ENCODE data around the gene TENM4.
"Not testable (repeated sequence)": the region's sequence is repeated elsewhere in the genome, so short reads cannot be mapped to it uniquely, and the experiment has no call there.

The TENM4 gene

DNA sequence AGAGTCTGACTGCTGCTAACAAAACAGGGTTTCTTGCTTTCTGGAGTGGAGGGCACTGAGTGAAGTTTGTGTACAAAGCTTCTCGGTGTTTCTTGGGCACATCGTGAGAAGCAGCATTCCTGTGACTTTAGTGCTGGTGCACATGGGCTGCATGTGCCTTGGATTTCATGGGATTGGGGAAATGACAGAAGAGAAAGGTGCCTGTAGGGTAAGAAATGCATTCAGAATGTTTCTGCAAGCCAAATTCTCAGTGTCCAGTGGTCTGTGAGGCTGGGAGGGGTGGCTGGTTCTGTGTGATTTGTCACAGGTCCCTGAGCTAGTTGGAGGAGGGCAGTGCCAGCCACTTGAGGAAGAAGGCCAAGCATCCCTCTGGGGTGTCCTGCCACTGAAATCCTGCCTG lies 462.0 kb downstream of the TENM4 start:
- Histone ChIP-seq H3K4me3 (no peak overlapping the region), H3K27ac (no peak overlapping the region)

DNA sequence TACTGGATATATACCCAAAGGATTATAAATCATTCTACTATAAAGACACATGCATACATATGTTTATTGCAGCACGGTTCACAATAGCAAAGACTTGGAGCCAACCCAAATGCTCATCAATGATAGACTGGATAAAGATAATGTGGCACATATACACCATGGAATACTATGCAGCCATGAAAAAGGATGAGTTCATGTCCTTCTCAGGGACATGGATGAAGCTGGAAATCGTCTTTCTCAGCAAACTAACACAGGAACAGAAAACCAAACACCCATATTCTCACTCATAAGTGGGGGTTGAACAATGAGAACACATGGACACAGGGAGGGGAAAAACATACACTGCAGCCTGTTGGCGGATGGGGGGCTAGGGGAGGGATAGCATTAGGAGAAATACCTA lies 463.0 kb downstream of the TENM4 start:
- not testable (repeated sequence) for H3K4me3 ChIP-seq, H3K27ac ChIP-seq

DNA sequence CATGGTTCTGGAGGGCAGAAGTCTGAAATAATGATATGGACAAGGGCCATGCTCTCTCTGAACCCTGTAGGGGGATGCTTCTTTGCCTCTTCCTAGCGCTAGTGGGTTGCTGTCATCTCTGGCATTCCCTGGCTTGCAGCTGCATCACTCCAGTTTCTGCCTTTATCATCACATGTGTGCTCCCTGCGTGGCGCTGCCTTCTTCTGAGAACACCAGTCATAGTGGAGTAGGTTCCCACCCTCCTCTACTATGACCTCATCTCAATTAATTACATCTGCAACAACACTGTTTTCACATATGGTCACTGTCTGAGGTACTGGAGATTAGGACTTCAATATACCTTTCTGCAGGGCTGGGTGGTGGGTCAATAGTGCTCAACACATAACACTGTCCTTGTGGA lies 463.8 kb downstream of the TENM4 start:
- Histone ChIP-seq H3K27ac (no peak overlapping the region), H3K4me3 (no peak overlapping the region)

DNA sequence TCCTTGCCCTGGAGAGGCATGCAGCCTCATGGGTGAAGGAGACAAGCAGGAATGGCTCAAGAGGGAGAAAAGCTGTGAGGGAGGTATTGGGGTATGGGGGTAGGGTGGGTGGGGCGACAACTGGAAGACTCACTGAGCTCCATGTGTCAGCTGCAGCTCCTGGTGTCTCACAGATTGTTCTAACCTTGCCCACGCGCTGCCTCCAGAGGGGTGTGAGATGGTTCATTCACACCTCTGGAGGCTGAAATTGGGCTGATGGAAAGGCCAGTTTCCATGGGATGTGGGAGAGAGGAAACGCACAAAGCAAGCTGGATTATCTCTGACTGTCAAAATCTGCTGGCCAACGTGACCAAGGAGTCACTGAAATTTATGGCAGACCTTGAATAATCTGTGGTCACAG lies 465.7 kb downstream of the TENM4 start:
- no peak overlapping the region for H3K4me3 ChIP-seq
- no peak overlapping the region for H3K27ac ChIP-seq

DNA sequence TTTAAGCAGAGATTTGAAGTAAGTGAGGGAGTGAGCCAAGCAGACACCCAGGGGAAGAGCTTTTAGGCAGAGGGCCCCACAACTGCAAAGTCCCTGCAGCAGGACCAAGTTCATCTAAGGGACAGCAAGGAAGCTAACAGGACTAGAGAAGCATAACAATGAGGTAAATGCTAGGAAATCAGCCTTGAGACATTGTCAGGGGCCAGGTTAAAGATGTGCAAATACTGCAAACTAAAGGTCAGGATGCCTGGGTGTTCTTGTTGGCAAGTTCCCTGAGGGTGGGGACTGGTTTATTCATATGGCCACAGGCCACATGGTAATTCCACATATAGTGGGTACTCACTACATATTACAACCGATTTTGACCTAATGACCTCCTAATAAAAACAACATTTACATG lies 467.0 kb downstream of the TENM4 start:
- H3K4me3 ChIP-seq: no peak overlapping the region
- no peak overlapping the region for H3K27ac ChIP-seq

DNA sequence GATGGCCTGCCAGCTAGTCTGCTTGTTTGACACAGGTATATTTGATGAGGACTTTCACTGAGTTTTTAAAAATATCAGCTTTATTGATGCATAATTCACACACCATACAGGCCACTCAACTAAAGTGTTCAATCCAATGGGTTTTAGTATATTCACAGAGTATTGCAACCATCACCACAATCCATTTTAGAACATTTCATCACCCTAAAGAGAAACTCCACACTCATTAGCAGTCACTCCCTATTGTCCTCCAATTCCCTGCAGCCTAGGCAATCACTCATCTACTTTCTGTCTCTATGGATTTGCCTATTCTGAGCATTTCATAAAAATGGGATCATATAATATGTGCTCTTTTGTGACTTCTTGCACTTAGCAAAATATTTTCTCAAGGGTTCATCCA lies 468.2 kb downstream of the TENM4 start:
- Histone ChIP-seq H3K4me3 (no peak overlapping the region), H3K27ac (no peak overlapping the region)

DNA sequence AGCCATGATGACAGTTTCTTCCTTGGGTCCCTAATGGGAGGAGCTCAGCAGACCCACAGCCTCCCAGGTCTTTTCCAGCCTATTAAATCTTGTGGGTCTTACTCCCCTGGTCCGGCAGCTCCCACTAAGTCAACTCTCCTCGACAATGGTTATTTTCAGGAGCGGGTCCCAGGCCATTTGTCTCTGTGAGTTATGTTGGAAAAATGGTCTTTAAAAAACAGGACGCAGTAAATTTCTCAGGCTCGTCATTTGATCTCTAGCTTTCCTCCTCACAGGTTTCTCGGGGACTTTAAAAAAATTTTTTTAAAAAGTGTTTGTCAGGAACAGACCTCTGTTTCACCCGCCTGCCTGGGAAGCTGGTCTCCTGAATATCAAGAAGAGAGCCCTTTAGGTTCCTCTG lies 468.7 kb downstream of the TENM4 start:
- Histone ChIP-seq H3K27ac (no peak overlapping the region), H3K4me3 (no peak overlapping the region)

DNA sequence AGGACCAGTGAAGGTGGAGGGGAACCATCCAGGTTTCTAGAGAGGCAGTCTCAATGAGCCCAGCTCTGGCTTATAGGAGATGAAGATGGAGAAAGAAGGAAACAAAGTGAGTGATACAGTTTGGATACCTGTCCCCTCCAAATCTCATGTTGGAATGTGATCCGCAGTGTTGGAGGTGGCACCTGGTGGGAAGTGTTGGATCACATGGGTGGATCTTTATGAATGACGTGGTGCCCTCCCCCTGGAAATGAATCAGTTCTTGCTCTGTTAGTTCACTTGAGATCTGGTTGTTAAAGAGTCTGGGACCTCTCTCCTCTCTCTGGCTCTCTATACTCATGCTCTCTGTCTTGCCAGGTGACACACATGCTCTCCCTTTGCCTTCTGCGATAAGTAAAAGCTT lies 473.0 kb downstream of the TENM4 start:
- no peak overlapping the region for H3K27ac ChIP-seq
- no peak overlapping the region for H3K4me3 ChIP-seq

DNA sequence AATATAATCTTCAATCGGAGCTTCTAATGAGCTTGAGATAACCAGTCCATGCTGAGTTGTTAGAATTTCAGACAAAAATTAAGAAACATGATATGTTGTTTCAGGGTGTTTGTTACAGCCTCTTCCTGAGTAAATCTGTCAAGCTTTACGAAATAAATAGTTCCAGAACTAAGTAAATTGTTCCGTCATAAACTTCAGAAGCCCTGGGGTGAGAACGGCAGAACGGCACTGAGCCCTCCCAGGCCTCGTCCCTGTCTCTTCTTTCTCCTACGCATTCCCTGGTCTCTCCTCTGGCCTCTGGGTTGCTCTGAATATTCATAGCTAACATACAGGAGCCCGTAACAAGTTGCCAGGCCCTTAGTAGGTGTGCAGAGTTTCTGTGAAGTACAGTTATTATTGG lies 475.4 kb downstream of the TENM4 start:
- no peak overlapping the region for H3K27ac ChIP-seq
- H3K4me3 ChIP-seq: no peak overlapping the region

DNA sequence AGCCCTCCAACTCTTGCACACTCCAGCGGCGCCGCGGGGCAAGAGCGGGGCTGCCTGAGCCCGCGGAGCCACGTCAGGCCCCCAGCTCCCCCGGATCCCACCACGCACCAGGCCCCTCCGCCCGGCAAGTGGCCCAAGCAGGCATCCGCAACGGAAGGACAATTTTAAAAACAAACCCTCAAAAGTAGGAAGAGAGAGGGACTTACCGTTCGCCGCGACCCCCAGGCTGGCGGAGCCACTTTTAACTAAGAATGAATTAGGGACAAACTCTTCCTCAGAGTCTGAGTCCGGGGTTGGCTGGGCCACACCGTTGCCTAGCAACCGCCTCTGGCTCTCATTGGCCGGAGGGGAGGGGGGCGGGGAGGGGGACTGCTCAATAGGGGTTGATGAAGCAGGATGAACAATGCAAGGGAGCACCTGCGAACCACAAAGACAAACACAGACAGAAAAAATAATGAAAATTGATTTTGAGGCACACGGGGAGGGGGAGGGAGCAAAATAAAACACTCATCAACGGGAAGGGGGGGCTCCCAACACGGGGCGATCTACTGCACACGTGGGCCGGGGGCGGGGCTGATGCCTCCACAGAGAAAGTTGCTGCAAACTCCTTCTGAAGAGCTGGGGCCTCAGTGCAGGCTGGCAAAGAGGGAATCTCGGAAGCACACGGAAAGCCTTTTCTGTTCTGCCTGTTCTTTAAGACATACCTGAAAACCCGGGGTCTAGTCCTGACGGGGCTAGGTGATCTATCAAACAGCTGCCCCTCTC lies 478.7 kb downstream of the TENM4 start:
- no peak overlapping the region for H3K4me3 ChIP-seq
- H3K27ac ChIP-seq: no peak overlapping the region

DNA sequence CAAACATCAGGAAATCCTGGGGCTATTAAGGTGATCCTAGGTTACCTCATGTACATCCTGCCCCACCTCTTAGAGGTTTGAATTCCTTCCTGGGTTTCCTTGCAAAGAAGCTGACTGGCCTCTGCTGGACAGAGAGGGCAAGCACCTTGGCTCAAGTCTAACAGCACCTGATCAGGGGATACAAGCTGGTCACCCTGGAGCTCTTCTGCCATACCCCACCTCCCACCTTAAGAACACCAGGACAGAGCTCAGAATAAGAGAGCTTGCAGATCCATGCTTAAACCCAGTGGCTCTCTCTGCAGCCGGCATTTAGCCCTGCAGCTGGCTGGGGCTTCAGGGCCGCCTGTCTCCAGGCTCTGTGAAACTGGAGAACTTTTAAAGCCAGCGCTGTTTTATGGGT lies 479.6 kb downstream of the TENM4 start:
- Histone ChIP-seq H3K27ac (no peak overlapping the region), H3K4me3 (no peak overlapping the region)

DNA sequence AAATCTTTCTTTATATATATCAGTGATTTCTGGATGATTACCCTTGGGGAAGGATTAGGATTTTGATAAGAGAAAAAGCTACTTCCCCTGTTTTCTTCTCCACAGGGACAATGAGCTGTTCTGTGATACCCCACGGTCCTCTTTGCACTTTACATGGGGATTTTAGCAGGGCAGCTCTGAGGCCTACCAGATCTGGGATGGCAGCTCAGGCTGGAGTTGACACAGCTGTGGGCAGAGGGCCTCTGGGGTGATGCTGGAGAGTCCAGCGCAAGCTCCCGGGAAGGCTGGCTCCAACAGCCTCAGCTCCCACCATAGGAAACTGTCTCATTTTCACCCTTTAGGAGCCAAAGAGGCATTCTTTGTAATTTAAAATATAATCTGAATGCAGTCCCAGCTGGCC lies 482.4 kb downstream of the TENM4 start:
- H3K4me3 ChIP-seq: no peak overlapping the region
- no peak overlapping the region for H3K27ac ChIP-seq

DNA sequence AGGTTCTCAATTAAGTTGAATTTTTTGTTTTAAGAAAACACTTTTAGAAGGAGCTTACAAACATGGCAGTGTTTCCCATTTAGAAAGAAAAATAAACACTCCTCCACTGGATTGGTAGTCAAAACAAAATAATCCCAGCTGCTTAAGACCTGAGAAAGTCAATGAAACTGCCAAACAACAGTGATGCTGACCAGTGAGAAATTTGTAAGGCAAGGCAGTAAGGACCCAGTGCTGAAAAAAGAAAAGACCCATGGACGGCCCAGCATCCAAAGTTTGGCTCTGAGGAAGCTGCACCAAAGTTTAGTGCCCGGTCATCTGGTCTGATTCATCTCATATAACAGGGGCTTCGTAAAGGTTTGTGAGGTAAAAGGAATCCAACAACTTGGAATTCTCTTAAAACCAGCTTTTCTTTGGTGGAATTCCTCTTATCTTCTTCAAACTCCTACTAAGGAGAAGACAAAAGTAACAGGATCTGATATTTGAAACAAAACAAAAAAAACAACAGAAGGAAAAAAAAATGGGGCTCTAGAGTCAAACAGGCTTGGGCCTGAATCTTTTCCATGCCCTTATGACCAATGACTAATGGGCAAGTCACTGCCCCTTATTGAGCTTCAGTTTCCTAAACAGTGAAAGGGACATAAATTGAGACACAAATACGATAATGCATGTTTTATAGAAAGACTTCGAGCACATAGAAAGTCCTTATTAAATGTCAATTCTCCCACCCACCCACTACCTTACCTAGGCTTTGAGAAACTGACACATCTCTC lies 483.2 kb downstream of the TENM4 start:
- Histone ChIP-seq H3K27ac (no peak overlapping the region), H3K4me3 (no peak overlapping the region)

DNA sequence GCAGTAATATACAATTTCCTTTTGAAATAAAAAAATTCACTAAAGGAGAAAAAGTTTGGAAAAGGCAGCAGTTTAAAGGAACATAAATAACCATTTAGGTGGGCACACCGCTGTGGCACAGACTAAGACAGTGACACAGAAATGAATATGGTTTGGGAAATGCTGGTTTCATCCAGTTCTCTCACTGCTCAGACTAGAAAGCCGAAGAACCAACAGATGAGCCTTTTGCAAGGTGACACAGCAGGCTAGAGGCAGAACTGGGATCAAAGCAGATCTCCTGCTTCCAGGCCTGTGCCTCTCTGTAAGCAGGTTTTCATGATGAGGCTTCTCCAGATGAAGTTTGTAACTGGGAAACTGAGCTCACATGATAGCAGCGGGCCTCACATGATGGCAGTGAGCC lies 486.1 kb downstream of the TENM4 start:
- no peak overlapping the region for H3K4me3 ChIP-seq
- no peak overlapping the region for H3K27ac ChIP-seq

DNA sequence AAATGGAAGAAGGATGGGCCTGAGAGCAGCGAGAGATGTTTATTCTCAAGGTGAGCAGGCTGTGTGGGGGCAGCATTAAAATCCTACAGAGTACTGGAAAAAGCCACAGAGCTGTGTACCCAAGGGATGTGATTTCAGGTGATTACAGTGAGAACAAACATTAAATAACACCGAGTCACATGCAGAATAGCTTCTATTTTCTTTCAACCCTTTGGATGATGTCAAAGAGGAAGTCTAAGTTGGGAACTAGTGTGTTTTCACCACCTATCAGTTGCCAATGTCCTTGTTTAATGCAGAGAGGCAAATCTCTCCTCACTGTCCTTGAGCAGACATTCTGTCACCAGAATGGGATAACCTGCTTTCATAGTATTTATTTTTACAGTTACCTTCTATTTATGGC lies 486.6 kb downstream of the TENM4 start:
- Histone ChIP-seq H3K4me3 (no peak overlapping the region), H3K27ac (no peak overlapping the region)

DNA sequence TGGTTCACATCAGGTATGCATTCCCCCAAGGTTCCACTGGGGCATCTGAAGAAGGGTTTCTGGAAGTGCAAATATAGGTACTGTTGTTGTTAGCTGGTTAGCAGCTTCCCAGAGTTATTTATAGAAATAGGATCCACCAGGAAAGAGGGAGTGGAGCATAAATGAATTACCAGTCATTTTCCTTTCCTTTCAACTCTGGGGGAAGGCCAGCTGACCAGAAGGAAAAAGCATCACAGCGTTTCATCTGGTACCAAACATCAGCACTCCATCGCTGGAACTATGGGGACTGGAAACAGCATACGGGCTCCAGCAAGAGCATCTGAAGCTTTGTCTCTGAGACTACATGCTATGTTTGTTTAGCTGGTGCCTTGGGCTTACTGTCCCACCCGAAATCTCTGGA lies 487.9 kb downstream of the TENM4 start:
- H3K27ac ChIP-seq: no peak overlapping the region
- no peak overlapping the region for H3K4me3 ChIP-seq

DNA sequence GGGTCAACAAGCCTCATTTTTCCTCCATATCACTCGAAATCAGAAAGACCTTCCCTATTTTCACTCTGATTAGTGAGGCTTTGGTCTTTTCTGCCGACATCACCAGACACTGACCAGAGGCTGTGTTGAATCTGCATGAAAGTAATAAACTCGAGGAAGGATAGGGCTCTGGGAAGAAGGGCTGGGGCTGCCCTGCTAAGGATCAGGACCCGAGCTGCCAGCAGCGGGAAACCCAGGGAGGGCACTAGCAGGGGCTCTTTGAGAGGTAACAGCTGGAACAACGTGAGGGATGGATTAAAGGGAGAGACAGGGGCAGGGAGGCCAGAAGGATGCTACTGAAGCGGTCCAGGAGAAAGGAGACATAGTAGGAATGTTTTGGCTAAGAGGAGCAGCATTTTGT lies 488.7 kb downstream of the TENM4 start:
- no peak overlapping the region for H3K4me3 ChIP-seq

DNA sequence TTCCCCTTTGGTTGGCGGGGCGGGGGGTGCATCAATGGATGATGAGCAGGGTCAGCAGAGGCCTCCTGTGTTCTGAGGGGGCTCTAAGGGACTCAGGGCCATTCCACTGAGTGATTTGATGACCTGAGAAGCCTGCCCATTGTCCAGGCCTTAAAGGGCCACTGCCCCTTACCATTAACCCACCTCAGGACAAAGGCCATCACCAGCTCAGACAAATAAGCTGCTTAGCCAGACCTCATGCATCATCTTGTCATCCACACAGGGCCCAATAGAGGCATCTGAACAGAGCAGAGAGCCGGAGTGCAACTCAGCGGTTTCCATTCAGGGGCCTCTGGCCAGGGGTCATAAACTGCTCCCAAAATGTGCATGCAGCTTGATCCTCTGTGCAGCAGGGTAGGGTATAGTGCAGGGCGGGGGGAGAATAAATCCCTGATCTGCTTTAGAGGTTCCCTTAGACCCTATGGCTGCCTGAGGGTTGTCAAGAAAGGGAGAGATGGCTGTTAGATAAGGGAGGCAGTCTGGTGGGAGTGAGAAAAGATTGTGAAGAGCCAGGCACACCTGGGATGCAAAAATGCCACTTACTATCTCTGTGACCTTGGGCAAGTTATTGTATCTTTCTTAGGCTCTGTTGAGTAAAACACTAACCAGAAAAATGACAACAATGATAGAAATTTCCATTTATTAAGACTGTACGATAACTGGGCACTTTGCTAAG lies 490.7 kb downstream of the TENM4 start:
- Histone ChIP-seq H3K27ac (no peak overlapping the region), H3K4me3 (no peak overlapping the region)

More for the DNA sequence above, 488.7 kb downstream of the TENM4 start:
- H3K27ac ChIP-seq: no peak overlapping the region

DNA sequence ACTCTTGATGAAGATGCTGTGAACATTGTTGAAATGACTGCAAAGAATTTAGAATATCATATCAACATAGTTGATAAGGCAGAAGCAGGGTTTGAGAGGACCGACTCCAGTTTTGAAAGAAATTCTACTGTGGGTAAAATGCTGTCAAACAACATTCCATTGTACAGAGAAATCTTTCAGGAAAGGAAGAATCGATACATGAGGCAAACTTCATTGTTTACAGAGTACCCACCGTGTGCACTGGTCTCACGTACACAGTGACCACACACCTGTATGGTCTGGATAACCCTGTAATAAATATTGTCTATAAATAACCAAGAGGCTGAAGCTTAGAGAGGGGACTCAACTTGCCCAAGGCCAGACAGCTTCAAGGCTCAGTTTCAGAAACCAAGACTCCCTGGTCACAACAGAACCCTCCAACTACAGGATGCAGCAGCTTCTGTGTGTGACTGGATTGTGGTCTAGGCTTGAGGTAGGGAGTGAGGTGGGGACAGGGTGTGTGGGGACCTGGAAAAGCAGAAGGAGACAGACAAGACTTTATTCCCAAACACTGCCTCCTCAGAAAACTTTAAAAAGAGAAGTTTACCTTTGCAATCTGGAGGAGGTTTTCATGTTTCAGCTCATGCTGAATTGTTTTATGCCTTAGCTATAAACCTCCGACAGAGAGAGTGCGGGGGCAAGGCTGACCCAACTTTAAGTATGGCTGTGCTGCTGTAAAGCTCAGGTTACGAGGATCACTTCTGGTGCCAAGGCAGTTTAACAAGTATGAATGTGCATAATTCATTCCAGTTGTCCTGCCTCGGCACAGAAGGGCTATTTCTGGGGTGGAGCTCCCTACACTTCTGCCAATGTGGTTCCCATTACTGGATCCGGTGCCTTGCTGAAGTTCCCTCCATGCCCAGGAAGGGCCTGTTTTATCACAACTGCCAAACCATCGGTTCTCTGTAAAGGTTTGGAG lies 493.6 kb downstream of the TENM4 start:
- Histone ChIP-seq H3K4me3 (no peak overlapping the region), H3K27ac (no peak overlapping the region)

DNA sequence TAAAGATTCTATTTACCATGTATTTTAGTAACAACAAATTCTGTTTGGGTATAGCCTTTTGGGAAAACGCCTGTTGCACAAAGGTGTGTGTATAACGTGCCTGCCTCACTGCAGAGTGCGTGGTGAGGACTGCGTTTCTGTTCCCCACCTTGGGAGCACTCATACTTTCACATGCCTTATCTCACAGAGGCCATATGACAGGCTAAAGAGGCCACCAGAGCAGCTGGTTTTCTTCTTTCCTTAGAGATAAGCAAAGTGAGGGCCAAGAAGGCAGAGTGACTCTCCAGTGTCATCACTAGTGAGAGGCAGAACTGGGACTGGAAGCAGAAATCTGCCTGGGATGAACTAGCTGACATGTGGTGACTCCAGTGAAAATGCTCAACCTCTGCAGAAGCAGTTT lies 497.0 kb downstream of the TENM4 start:
- no peak overlapping the region for H3K4me3 ChIP-seq
- no peak overlapping the region for H3K27ac ChIP-seq

All from skin epidermis (tissue), 12 donors.